Muscle of arm (tissue), 12 donors: ENCODE measurements around the gene CCM2L. TPM values are rescaled to one million over a fixed set of nuclear protein-coding genes. Genes with fewer than 3 reads are reported as not detected.
A peak's percentile ranks its signal among the peaks of the same experiment; 100 is the strongest.
"Not testable (repeated sequence)": the region's sequence is repeated elsewhere in the genome, so short reads cannot be mapped to it uniquely, and the experiment has no call there.

ENCODE experiments used
- DNase-seq: peaks from one replicate; pipeline ENCODE4 v3.0.0-alpha.2; 2013
- polyA plus RNA-seq, 12 donors: library from polyadenylated mRNA; unstranded; fragments of 120-200 nt; gene quantifications; one replicate each; pipeline ENCODE4 v1.2.1, GENCODE V29; 2013; ENCODE audit not compliant: insufficient read length in 12 of 12

The CCM2L gene
- polyA plus RNA-seq, 12 donors = 4.2 to 12.7 (median 5.2) TPM; not detected in 1

GRCh38 chr20:32028647-32029372 is 18.6 kb downstream of the CCM2L start:
- no peak for DNase-seq

GRCh38 chr20:32029561-32029960 is 19.3 kb downstream of the CCM2L start:
- DNase-seq = no peak

- DNase-seq = peak; percentile 56
Measured at GRCh38 chr20:32031007-32031958, 21.0 kb downstream of the CCM2L start.

GRCh38 chr20:32033316-32033715 is 23.1 kb downstream of the CCM2L start:
- DNase-seq = no peak

- DNase-seq = not testable (repeated sequence)
Measured at GRCh38 chr20:32033721-32034120, 23.5 kb downstream of the CCM2L start.

GRCh38 chr20:32034581-32035425 is 24.6 kb downstream of the CCM2L start:
- no peak for DNase-seq

- DNase-seq = no peak
Measured at GRCh38 chr20:32035426-32035779, 25.2 kb downstream of the CCM2L start.

- DNase-seq = no peak
Measured at GRCh38 chr20:32036252-32036651, 26.0 kb downstream of the CCM2L start.

GRCh38 chr20:32036716-32037485 is 26.7 kb downstream of the CCM2L start:
- DNase-seq = no peak

GRCh38 chr20:32037929-32038328 is 27.7 kb downstream of the CCM2L start:
- no peak for DNase-seq

GRCh38 chr20:32040142-32040953 is 30.1 kb downstream of the CCM2L start:
- DNase-seq = no peak

GRCh38 chr20:32045999-32046398 is 35.8 kb downstream of the CCM2L start:
- DNase-seq = no peak

- no peak for DNase-seq
Measured at GRCh38 chr20:32050324-32050841, 40.1 kb downstream of the CCM2L start.

GRCh38 chr20:32050851-32051556 is 40.8 kb downstream of the CCM2L start:
- DNase-seq = no peak

GRCh38 chr20:32051720-32052089 is 41.5 kb downstream of the CCM2L start:
- DNase-seq = no peak

- no peak for DNase-seq
Measured at GRCh38 chr20:32052090-32052777, 42.0 kb downstream of the CCM2L start, which contains the start of gene HCK. Gene HCK, plus strand, starts transcription at chr20:32052242.

GRCh38 chr20:32052778-32053362 is 42.6 kb downstream of the CCM2L start:
- no peak for DNase-seq

- no peak for DNase-seq
Measured at GRCh38 chr20:32053648-32054047, 43.4 kb downstream of the CCM2L start.
